ENCODE results near the gene SF1. TPM values are rescaled to one million over a fixed set of nuclear protein-coding genes. Genes with fewer than 3 reads are reported as not detected.
A peak's percentile ranks its signal among the peaks of the same experiment; 100 is the strongest.

The SF1 gene
- total RNA-seq, 2 experiments from 2014 or later = 247 to 535 TPM

DNA sequence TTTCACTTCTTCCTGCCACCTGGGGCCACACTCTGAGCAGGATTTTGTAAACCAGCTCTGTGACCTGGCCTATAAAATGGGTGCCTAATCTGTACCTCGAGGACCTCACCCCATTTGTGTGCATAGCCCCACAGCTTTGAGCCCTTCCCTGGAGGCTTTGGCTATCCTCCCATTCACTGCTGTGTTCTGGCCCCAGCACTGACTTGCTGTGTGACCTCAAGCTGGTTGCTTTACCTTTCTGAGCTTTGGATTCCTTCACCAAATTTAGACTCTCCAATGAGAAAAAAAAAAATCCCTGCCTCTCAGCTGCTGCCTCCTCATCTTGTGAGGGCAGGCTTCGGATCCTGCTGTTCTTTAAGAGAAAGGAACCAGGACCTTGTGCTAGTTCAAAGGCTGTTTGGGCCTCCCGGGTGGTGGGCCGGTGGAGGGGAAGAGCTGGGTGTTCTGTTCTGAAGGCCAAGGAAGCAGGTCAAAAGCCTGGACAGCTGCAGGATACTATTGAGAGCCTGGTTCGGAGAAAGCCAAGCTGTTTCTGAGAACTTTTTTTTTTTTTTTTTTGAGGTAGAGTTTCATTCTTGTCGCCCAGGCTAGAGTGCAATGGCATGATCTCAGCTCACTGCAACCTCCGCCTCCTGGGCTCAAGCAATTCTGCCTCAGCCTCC is 17.5 kb downstream of the SF1 start:
- intact Hi-C loops (cut with micrococcal nuclease; ENCODE audit: unreplicated experiment) = no loop called here
- Histone ChIP-seq H3K9me3 (ENCODE audit: low read length) (no peaks in the 10 kb centered on the region), H3K9me2 (ENCODE audit: insufficient read depth, low read length) (no peaks in the 10 kb centered on the region), H3K4me2 (ENCODE audit: low read length) (no peak overlapping the region), H2AFZ (ENCODE audit: low read length) (no peak overlapping the region), H3K79me2 (ENCODE audit: insufficient read depth, low read depth, low read length) (peaks cover 4% of the 10 kb centered on the region; the same call in 1 of the 2 replicates), H4K20me1 (ENCODE audit: insufficient read depth, low read length) (peaks cover 10% of the 10 kb centered on the region; the same call in 1 of the 2 replicates), H3K4me1 (ENCODE audit: insufficient read depth, low read length, poor library complexity, severe bottlenecking) (peaks cover 49% of the 10 kb centered on the region), H3K4me3 (ENCODE audit: low read depth, low read length, poor library complexity, severe bottlenecking) (no peak overlapping the region), H3K27ac (ENCODE audit: low read depth, low read length, poor library complexity, severe bottlenecking) (peak overlapping the region; percentile 20), H3K36me3 (ENCODE audit: insufficient read depth, low read length) (peaks cover 42% of the 10 kb centered on the region)
- no TSS peak for BruUV-seq (replicated peaks)
- ChIA-PET CTCF (ENCODE audit: unreplicated experiment) (no interaction called here), POLR2A (interaction anchor here (0.7 to 2.3 kb wide), 3 partner anchors 13 to 16 kb away, joined by 3 to 8 read pairs (median 5); partner anchors contain the start of gene RASGRP2)
- TF ChIP-seq, protein P1, sequence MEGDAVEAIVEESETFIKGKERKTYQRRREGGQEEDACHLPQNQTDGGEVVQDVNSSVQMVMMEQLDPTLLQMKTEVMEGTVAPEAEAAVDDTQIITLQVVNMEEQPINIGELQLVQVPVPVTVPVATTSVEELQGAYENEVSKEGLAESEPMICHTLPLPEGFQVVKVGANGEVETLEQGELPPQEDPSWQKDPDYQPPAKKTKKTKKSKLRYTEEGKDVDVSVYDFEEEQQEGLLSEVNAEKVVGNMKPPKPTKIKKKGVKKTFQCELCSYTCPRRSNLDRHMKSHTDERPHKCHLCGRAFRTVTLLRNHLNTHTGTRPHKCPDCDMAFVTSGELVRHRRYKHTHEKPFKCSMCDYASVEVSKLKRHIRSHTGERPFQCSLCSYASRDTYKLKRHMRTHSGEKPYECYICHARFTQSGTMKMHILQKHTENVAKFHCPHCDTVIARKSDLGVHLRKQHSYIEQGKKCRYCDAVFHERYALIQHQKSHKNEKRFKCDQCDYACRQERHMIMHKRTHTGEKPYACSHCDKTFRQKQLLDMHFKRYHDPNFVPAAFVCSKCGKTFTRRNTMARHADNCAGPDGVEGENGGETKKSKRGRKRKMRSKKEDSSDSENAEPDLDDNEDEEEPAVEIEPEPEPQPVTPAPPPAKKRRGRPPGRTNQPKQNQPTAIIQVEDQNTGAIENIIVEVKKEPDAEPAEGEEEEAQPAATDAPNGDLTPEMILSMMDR (conservative IDR thresholded peaks at IDR 0.05; ENCODE audit: low read length) = no peak
- no peak for TF ChIP-seq EZH2phosphoT487 (IDR thresholded peaks at IDR 0.05; ENCODE audit: borderline replicate concordance, low read depth, low read length)
- DNase-seq (ENCODE audit: low spot score) = no peak

DNA sequence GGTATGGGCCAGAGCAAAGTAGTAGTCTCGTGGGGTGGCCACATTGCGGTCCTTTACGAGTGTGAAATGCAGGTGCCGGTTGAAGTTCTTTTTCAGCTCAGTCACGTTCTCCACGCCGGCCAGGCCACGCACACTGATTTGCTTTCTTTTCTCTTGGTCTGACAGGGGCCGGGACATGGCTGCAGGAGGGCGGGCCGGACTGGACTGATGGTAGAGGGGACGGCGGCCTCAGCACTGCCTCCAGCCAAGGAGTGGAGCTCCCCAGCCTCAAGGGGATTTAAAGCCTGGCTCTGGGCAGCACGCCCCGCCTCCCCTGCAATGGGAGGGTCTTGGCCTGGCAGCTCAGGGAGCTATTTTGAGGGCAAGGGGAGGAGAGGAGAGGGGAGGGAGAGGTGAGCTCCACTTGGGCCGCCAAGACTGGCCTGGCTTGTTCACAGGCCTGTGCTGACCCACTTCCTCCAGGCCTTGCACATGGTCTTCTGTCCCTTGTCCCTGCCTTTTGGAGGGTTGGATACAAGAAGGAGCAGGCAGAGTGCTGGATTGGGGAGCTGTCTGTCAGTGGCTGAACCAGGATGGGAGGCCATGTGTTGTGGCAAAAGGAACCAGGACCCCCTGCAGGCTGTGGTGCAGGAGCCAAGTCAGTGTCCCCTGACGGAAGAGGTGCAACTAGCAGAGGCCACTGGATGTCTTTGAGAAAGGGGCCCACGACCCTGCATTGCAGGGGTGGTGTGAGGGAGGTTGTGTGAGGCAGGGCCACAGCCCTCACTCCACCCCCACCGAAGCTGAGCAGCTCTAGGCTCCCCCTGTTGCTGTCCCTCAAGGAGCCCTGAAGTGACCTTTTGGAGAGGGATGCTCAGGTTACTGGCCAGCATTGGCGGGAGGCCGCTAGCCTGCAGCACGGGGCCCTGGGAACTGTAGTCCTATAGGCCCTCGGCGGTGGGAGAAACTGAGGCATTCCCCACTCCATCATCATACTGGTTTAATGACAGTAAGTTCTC is 18.3 kb downstream of the SF1 start, which contains the start of gene PYGM:
TSS of gene PYGM (minus strand) at position 253 of the 998 bp plus-strand sequence. CDS start at position 177, 76 bp downstream.
- intact Hi-C loops (cut with micrococcal nuclease; ENCODE audit: unreplicated experiment) = no loop called here
- DNase-seq (ENCODE audit: low spot score) = no peak
- POLR2A ChIA-PET = interaction anchor here (0.6 to 2.3 kb wide), 5 partner anchors 12 to 19 kb away, joined by 3 to 8 read pairs (median 4); partner anchors contain the start of genes RASGRP2 and SF1
- peaks cover 4% of the 10 kb centered on the region; the same call in 1 of the 2 replicates for H3K79me2 ChIP-seq (ENCODE audit: insufficient read depth, low read depth, low read length)
- CTCF ChIA-PET (ENCODE audit: unreplicated experiment) = no interaction called here
- peak within 1 kb of the TSS; percentile 20 for H3K27ac ChIP-seq (ENCODE audit: low read depth, low read length, poor library complexity, severe bottlenecking)
- no TSS peak for BruUV-seq (replicated peaks)
- H3K9me3 ChIP-seq (ENCODE audit: low read length) = no peaks in the 10 kb centered on the region
- H3K4me3 ChIP-seq (ENCODE audit: low read depth, low read length, poor library complexity, severe bottlenecking) = no peak within 1 kb of the TSS
- peaks cover 44% of the 10 kb centered on the region for H3K4me1 ChIP-seq (ENCODE audit: insufficient read depth, low read length, poor library complexity, severe bottlenecking)
- H2AFZ ChIP-seq (ENCODE audit: low read length) = no peak within 1 kb of the TSS
- no peaks in the 10 kb centered on the region for H3K9me2 ChIP-seq (ENCODE audit: insufficient read depth, low read length)
- H3K36me3 ChIP-seq (ENCODE audit: insufficient read depth, low read length) = peaks cover 33% of the 10 kb centered on the region
- peaks cover 10% of the 10 kb centered on the region; the same call in 1 of the 2 replicates for H4K20me1 ChIP-seq (ENCODE audit: insufficient read depth, low read length)
- TF ChIP-seq, protein P1 (conservative IDR thresholded peaks at IDR 0.05; ENCODE audit: low read length) = no peak
- TF ChIP-seq EZH2phosphoT487 (IDR thresholded peaks at IDR 0.05; ENCODE audit: borderline replicate concordance, low read depth, low read length) = no peak
- no peak within 1 kb of the TSS for H3K4me2 ChIP-seq (ENCODE audit: low read length)
